Measurements from ENCODE around the gene PDE6C. TPM values are rescaled to one million over a fixed set of nuclear protein-coding genes. Genes with fewer than 3 reads are reported as not detected.

PDE6C gene
- total and polyA plus RNA-seq, 2 of the 8 experiments (the other 6 are each of a cell fraction or from before 2014, with no cell fraction given), result not detected

DNA sequence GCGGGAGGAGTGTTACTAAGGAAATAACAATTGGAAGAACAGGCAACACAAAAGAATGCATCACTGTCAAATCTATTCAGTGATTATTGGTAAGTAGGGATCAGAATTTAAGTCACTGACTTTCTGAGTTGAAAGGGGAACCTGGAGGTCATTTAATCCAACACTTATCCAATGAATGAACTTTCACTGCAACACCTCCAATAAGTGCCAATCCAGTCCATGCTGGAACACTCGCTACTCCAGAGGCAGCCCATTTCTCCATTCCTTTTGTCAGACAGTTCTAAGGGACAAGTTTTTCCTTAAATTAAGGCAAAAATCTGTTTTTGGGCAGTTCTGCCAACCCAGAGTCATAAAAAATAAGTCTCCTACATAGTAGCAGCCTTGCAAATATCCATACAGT lies 60.6 kb downstream of the PDE6C start (continued):
- TF ChIP-seq CHD1 (IDR thresholded peaks at IDR 0.05; ENCODE audit: low read depth, low read length) (no peak), CHD2 (IDR thresholded peaks at IDR 0.05; ENCODE audit: low read length) (no peak), SP1 (IDR thresholded peaks at IDR 0.05; ENCODE audit: low read depth, low read length) (no peak), POLR2A (IDR thresholded peaks at IDR 0.05; ENCODE audit: control extremely low read depth in 1 of 2, low read depth in 2 of 2, low read length in 2 of 2) (no peak), NRF1 (IDR thresholded peaks at IDR 0.05; ENCODE audit: low read depth, low read length) (no peak)

All from H1 (cell line).